DMS 273 (cell line): ENCODE results near the gene MITF.

ENCODE experiments used
- DNase-seq: peaks from one replicate; lab custom pipeline; 2025; ENCODE audit not compliant: unreplicated experiment; lab: John Stamatoyannopoulos, UW

Gene MITF

DNA sequence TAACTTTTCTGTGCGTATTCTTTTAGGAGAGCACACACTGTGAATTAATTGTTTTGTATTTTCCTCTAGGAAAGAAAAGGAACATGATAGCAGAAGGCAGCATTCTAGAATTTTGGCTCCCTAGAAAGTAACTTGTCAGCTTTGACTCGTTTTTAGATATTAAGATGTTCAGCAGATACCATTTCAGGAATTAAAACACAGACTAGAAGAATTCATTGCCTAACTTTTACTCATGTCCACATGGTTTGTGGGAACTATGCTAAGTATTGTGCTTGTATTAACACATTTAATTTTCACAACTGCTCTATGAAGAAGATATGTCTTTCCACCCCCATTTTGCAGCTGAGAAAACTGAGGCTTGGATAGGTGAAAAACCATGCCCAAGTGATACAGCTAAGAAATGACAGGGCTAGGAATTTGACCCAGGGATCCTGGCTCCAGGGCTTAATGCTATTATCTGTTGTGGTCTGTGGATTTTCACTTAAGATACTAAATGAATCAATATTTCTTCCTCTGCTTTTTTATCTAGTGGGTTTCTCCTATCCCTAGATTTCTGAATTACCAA, 128.8 kb downstream of the MITF start:
- no peak for DNase-seq

DNA sequence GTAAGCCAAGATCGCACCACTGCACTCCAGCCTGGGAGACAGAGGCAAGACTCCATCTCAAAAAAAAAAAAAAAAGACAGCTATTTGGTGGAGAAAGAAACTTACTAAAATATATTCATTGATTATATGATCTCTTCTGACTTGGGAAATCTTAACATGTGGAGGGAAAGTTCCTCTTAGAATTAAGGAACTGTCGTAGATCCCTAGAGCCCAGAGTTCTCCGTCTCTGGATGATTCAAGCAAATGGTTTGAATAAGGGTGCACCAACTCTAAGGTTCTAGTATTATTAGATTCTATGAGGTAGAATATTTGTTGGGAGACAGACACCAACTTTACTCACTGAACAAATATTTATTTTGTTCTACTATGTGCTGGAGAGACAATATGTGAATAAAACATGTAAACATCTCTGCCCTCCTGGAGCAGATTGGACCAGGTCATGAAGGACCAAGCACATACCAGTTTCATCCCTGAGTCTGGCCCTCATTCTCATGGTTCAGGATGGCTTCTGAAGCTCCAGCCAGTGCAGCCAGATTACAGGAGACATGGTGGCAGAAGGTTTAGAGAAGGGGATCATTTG, 129.7 kb downstream of the MITF start:
- no peak for DNase-seq

DNA sequence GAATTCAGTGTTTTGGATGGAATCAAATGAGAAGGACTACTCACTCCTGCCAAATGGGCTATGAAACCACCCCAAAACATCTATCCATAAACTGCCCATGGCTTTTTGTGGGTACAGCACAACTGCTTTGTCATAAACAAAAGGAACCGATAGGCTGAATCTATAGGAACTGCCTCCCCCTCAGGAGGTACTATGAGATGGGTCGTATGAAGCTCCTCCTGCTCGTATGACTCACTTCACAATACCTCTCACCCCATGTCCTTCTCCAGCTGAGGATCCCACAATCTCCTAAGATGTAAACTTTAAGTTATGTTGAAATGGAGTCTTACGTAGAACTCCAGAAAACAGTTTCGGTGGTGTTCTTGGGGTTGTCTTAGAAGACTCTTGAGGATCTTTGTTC, 130.4 kb downstream of the MITF start:
- DNase-seq = no peak

DNA sequence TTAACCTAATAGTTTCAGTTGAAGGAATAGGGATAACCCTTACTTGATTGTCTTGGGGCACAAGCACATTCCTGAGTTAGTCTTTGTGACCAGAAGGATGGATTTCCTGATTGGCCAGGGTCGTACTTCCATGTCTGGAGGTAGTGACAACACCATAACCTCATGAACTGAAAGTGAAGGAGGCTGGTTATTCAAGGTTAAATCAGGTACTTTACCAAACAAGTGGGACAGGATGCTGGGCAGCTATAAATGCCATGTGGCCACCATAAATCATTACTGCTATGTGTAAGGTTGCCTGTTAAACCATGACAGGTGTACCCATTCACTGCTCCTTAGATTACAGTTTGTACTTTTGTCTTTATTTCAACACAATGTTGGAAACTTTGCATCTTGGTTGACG, 132.0 kb downstream of the MITF start:
- no peak for DNase-seq

DNA sequence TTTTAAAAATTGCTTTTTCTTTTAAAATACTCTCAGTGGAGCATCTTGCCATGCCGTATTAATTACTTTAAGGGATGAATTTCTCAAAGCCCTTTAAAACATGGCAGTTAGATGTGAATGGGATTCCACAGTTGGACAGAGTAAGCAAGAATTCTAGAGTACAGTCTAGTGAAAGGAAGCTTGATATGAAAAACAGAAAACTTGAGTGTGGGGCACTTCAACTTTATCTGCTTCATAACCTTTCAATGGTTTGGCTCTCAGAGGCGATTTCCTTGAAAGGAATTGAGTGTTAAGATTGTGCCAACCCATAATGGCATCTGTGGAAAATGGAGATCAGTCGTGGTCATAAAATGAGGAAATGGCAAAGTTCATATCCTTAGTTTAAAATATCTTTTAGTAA, 132.6 kb downstream of the MITF start:
- no peak for DNase-seq

DNA sequence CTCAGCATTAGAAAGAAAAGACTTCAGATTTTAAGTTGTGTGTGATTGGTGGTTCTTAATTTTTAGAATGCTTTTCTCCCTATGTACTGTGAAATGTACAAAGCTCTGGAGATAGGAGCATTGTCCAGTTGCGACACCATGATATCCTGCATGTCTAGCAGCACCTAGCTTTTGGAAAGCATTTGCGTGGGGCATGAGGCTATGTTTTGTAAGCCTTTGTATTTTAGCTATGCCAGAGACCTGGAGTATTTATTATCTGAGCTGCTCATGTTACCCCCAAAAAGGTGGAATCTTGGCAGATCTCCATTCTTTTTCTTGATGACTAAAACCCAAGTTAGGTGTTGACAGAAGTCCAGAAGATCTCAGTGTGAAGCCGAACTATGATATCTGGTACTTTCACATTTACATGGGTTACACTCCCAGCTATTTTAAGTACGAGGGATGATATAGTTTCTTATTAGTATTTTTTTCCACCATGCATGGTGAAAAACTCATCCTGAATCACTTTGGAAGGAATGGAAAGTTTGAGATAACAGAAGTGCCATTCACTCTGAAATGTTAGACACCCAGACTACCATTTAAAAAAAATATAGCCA, 133.6 kb downstream of the MITF start:
- no peak for DNase-seq

DNA sequence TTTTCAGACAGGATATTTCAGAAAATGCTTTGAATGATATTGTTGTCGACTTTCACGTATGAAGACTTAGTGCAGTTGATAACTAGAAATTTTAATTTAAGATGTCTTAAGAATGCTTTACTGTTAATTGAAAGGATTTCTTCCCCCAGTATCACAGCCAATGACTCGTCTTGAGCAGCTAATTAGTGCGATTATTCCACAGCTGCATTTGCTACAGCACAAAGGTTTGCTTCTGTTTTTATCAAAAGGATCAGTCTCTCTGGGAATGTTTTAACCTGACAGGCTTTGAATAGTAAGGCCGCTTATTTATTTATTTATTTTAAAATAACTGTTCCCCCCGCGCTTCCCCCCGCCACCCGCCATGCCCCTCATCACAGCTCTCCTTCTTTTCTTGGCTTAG, 136.8 kb downstream of the MITF start:
- DNase-seq = no peak

DNA sequence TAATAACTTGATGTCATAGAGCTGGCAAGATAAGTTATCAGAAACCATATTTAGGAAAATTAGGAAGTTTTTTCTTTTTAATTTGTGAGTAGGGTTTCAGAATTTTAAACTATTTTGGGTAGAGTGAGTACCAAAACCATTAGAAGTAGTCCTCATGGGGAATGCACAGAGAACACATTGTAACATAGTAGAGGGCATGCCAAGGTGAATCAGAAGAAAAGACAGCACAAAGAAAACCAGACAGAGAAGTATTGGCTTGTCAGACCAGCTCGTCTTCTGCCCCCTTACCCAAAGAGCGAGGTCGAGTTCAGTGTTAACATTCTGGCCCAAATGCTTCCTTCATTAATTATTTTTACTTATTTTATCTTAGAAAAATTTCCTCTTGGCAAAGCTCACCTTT, 139.0 kb downstream of the MITF start:
- no peak for DNase-seq

DNA sequence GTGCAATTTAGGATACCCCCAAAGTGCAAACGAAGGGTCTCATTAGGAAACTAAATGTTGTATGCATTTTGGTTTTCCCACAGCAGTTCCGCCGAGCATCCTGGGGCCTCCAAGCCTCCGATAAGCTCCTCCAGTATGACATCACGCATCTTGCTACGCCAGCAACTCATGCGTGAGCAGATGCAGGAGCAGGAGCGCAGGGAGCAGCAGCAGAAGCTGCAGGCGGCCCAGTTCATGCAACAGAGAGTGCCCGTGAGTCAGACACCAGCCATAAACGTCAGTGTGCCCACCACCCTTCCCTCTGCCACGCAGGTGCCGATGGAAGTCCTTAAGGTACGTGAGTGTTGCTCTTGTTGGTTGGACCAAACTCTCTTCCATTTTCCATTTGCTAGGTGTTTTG, 139.8 kb downstream of the MITF start:
- no peak for DNase-seq

DNA sequence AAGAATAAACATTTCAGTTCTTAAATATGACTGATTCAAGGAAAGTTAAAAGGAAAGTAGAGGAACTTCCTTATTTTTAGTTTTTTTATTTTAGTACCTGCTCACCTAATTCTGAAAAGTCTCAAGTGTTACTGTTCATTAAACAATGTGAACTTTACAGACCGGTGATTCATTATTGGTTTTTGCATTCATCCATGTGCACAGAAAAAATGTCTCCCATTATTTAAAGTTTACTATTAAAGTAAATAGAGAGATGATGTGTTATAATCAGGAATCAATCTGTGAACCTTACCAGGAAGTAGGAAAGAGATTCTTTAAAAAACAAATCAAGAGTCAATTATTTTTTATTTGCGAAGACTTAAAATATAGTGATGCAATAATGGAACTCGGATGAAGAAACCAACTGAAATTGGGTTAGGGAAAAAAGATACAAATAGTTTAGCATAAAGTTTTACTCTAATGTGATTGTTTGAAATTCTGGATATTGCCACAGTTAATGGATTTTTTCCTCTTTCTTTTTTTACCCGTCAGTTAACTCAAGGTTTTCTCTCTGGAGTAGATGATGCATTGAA, 140.9 kb downstream of the MITF start:
- DNase-seq = no peak

DNA sequence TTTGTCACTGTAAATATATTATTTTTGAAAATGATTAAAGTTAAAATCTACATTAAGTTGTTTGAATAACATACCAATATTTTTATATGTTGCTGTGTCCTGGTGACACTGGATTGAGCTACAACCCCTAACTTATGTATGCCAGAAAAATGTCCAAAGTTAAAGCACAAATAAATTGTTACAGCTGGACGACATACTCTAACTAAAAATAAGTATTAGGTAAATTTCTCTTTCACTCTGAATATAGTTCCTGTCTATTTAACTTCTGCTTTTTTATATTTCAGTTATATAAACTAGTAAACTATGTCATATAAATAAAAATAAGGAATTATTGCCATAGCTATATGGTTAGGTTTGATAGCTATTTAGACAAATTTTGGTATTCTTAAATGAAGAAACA, 141.8 kb downstream of the MITF start:
- DNase-seq = no peak

DNA sequence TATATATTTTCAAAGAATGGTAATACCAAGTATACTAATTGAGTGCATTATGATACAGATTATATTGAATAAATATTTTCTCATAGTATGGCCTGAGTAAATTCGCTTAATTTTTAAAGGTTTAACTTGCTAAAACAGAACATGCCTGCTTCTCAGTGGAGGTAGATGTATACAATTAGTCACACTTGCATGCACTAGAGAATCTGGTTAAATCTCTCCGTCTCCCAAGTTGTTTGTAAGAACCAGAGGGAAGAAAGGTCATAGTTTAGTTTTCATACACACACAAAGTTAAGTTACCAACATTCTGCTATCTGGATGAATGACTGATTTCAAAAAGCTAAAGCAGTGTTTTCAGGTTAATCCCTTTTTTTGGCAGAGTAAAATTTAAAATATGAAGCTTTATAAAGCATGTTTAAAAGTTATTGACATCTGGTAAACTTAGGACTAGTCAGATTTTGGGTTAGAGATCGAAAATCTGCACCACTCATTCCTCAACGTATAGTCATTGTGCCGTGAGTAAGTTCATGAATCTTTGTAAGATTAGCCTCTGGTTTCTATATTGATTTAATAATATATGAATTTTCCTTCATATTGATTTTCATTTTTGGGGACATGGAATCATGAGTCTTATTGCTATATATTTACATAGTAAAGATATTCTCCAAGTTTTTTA, 142.6 kb downstream of the MITF start:
- DNase-seq = no peak

DNA sequence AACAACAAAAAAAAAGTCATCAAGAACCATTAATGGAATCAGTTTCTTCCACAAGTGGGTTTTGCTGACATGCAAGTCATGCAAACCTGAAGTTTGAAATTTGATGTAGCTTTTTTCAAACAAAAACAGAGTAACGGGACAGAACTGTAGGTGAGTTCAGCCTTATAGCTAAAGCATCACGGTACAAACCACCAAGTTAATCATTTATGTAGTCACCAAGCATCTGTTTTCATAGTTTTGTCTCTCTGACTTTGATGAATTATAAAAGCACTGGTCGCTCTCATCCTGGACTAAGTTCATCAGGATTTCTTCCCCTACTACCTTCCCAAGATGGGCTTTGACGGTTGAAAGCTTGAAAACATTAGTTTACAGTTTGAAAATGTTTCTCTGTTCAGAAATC, 143.3 kb downstream of the MITF start:
- DNase-seq = no peak

DNA sequence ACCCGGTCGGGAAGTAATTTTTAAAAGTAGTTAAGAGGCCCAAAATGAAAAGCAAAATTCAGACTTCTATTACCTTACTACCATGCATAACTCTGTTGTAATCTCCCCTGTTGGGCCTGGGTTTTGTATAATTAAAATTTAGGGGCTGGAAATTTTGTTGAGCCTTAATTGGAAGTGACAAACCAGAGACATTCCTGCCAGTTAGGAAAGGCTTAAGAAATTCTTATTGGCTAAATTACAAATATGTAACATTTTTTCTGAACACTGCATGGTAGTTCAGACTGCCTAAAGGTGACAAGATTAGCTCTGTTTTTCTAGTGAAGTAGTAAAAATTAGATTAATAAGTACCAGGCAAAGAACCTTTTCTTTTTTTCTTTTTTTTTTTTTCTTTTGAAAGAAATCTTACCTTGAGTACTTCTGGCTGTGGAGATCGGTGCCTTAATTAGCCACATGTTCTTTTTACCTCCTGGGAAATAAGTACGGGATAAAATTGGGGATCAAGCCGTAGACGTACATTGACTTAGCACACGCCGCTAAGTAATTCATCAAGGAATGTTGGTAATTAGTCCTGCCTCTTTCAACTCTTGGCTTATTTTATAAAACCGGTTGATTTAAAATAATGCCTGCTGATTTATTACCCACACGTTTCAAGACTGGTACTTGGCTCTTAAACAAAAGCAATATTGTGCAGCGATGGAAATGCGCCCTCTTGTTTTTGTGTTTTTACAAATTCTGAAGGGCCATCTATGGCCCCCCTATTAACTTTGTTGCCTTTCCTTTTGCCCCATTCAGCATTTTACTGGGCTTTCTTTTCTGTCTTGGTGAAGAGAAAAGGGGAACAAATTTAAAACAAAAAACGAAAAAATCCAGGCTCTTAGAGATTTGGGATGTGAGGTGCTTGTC, 149.0 kb downstream of the MITF start:
- no peak for DNase-seq

DNA sequence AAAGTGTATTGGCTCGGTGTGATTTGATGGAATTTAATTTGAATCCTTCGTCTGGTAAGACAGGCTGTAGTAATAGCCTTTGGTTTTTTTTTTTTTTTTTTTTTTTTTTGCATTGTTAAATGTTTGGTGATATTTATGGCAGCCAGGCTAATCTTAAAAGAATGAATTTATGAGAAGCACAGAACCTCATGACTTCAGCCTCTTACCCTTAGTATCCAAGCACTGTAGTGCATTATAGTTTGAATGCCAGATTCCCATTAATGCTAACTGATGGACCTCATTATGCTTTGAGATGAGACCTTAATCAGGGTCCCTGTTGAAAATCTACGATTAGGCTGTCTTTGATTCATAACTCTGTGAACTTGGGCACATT, 149.7 kb downstream of the MITF start:
- no peak for DNase-seq

DNA sequence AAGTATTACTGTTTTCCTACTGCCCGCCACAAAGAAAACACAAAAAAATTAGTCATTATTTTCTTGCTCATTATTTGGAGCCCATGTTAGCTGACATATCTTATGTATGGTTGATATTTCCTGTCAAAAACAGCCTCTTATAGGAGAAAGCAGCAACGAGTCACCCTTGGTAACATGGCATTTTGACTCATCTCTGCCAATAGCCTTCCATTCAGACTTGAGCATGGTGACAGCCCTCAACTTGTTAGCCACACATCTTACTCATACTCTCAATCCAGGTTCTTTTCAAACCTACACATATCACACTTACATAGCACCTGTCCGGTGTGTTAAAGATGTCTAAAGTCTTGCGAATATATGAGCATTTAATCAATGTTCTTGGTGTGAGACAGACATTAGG, 150.8 kb downstream of the MITF start:
- DNase-seq = no peak

DNA sequence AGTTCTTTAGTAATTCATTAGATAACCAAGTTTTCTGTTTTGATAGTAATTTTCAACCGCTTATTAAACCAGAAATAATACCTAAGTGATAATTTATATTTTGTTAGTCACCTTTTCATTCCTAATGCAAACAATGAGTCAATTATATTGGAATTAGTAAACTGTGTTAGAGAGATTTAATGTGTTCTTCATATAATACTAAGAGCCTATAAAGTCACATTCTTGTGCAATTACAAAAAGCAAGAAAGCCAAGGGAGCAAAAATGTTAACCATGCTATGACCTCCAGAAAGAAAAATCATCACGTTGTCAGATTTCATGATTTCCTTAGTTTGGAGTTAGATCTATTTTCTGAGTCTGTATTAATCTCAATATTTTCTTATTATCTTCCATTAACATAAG, 151.4 kb downstream of the MITF start:
- no peak for DNase-seq

DNA sequence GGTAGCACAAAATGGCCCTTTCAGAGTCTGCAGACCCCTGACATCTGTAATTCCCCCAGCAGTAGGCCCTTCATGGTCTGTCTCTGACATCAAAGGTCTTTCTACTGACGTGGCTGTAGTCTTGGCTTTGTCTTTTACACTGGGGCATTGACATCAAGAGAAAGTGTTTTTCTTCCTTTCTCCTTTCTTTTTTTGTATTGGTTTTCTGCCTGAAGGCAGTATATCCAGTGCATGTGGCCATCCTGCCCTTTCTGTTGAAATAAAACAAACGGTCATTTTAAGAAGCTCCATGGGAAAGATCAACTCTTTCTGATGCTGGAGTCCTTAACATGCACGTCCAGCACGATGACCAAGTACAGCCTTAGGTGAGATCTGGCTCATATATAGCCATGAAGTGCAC, 153.4 kb downstream of the MITF start:
- no peak for DNase-seq

DNA sequence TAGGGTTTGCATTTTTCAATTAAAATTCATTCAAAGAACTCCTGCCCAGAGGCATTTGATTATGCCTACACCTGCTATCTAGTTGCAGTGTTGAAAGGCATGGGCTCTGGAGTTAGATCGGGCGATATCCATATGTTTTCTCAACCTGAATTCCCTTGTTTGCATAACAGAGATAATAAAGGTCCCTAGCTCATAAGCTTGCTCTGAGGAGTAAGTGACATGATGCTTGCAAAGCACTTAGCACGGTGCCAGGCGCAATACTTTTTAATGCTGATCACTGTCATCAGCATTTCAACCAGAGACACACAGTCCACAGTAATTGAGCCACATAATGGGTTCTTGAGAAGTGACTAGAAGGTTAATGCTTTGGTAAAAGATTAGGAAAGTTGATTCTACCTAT, 154.0 kb downstream of the MITF start:
- DNase-seq = peak; percentile 27

DNA sequence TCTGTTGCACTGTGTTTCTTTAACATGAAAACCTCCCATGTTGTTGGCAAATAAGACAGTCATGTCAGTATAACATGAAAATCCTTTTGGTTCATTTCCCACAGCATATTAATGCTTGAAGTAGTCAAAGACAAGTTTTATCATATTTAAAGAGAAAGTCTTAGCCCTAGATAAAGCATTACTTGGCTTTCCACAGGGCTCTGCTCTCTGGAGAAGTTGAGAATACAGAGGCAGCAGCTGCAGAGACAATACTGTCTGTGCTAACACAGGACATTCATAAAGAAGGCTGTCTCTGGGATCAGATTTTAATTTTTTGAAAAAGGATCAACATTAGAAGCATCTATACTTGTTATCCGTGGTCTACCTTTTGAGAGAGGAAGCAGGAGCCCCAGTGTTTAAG, 156.8 kb downstream of the MITF start:
- DNase-seq = no peak

DNA sequence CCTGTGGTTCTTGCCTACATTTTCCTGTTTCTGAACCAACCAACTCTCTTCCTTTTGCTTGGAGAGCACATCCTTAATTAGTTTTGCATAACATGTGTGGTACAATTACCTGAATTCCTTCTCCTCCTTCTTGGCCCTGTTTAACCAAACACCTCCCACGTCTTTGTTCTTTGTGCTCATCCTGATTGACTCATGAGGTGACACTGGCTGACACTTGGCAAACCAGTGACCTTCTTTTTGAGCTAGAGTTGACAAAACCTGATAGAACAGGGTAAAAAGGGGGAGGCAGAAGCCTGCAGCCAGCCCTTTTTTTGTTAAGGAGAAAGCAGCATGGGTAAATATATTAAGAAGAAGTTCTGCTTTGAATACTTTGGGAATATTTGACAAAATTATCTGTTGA, 161.1 kb downstream of the MITF start:
- no peak for DNase-seq
